HEK293 (cell line): ENCODE data around the gene PTRH1.

Experiments used
- CTCF ChIA-PET: fragments of 350-600 bp; formaldehyde crosslinking; extraction: SDS; loops from one replicate; lab custom pipeline; 2021; ENCODE audit warnings: antibody characterized with exemption; lab: Yijun Ruan, JAX
- POLR2A ChIA-PET: fragments of 300-600 bp; formaldehyde crosslinking; extraction: SDS; loops from one replicate; lab custom pipeline; 2020; ENCODE audit warnings: antibody characterized with exemption, inconsistent platforms; lab: Yijun Ruan, JAX
- H3K27ac ChIP-seq: fragments of 200-500 bp; sonication (Bioruptor generic); 2 replicates; pipeline ENCODE4 v1.5.1; 2014; ENCODE audit warnings: low read depth, low read length, control low read depth, inconsistent platforms; ENCODE audit errors: extremely low read depth
- H3K36me3 ChIP-seq, 2 experiments: fragments of 200-500 bp in 1 of 2; sonication (Bioruptor generic) in 1 of 2; 1 replicate in 1 of 2; 2 replicates in 1 of 2; pipeline ENCODE4 v1.5.1; 2014 to 2017; ENCODE audit warnings: inconsistent platforms in 2 of 2, low read length in 2 of 2; ENCODE audit not compliant: control insufficient read depth in 2 of 2, insufficient read depth in 1 of 2
- H3K4me1 ChIP-seq: fragments of 200-500 bp; sonication (Bioruptor generic); 2 replicates; pipeline ENCODE4 v1.5.1; 2014; ENCODE audit warnings: mild to moderate bottlenecking, low read length, inconsistent platforms; ENCODE audit not compliant: control insufficient read depth, insufficient read depth
- H3K4me3 ChIP-seq: 2 replicates; pipeline ENCODE4 v1.5.1; 2011; ENCODE audit warnings: low read depth, mild to moderate bottlenecking, control low read depth, low read length, moderate library complexity
- H3K9me3 ChIP-seq: fragments of 200-500 bp; sonication (Bioruptor generic); 2 replicates; pipeline ENCODE4 v1.5.1; 2014; ENCODE audit warnings: low read depth, low read length, inconsistent platforms; ENCODE audit not compliant: control insufficient read depth, insufficient read depth
- AEBP2 ChIP-seq: fragments of 450-650 bp; formaldehyde crosslinking; IDR thresholded peaks from 2 replicates; pipeline ENCODE4 v1.5.1; 2016; ENCODE audit warnings: missing biosample characterization, missing genetic modification characterization, borderline replicate concordance
- ATF2 ChIP-seq: fragments of 450-650 bp; formaldehyde crosslinking; IDR thresholded peaks from 2 replicates; pipeline ENCODE4 v1.5.1; 2016; ENCODE audit warnings: missing biosample characterization, missing genetic modification characterization, low read depth
- GLI4 ChIP-seq: fragments of 450-650 bp; formaldehyde crosslinking; IDR thresholded peaks from 2 replicates; pipeline ENCODE4 v1.5.1; 2016; ENCODE audit warnings: missing biosample characterization, missing genetic modification characterization
- KLF16 ChIP-seq: fragments of 450-650 bp; formaldehyde crosslinking; IDR thresholded peaks from 2 replicates; pipeline ENCODE4 v1.5.1; 2017; ENCODE audit warnings: missing biosample characterization, missing genetic modification characterization
- MZF1 ChIP-seq: fragments of 450-650 bp; formaldehyde crosslinking; IDR thresholded peaks from 2 replicates; pipeline ENCODE4 v1.5.1; 2017; ENCODE audit warnings: missing biosample characterization, missing genetic modification characterization, borderline replicate concordance
- OSR2 ChIP-seq: fragments of 450-650 bp; formaldehyde crosslinking; IDR thresholded peaks from 2 replicates; pipeline ENCODE4 v1.5.1; 2016; ENCODE audit warnings: missing biosample characterization, missing genetic modification characterization
- PRDM1 ChIP-seq: fragments of 450-650 bp; formaldehyde crosslinking; IDR thresholded peaks from 2 replicates; pipeline ENCODE4; 2016; ENCODE audit warnings: missing biosample characterization, missing genetic modification characterization
- SALL2 ChIP-seq: fragments of 450-650 bp; formaldehyde crosslinking; IDR thresholded peaks from 2 replicates; pipeline ENCODE4 v1.5.0; 2017; ENCODE audit warnings: missing biosample characterization, mild to moderate bottlenecking, missing genetic modification characterization, borderline replicate concordance
- SP2 ChIP-seq: fragments of 450-650 bp; formaldehyde crosslinking; IDR thresholded peaks from 2 replicates; pipeline ENCODE4 v1.5.1; 2016; ENCODE audit warnings: missing biosample characterization, missing genetic modification characterization
- TSHZ1 ChIP-seq: fragments of 450-650 bp; formaldehyde crosslinking; IDR thresholded peaks from 2 replicates; pipeline ENCODE4 v1.5.1; 2016; ENCODE audit warnings: missing biosample characterization, missing genetic modification characterization, borderline replicate concordance
- ZBTB48 ChIP-seq: fragments of 450-650 bp; formaldehyde crosslinking; IDR thresholded peaks from 2 replicates; pipeline ENCODE4 v1.5.1; 2016; ENCODE audit warnings: missing biosample characterization, missing genetic modification characterization
- ZBTB8A ChIP-seq: fragments of 450-650 bp; formaldehyde crosslinking; IDR thresholded peaks from 2 replicates; pipeline ENCODE4 v1.5.1; 2016; ENCODE audit warnings: missing biosample characterization, missing genetic modification characterization
- ZEB2 ChIP-seq: fragments of 450-650 bp; formaldehyde crosslinking; IDR thresholded peaks from 2 replicates; pipeline ENCODE4 v1.5.1; 2016; ENCODE audit warnings: missing biosample characterization, missing genetic modification characterization
- ZFP37 ChIP-seq: fragments of 450-650 bp; formaldehyde crosslinking; IDR thresholded peaks from 2 replicates; pipeline ENCODE4 v1.5.1; 2016; ENCODE audit warnings: missing biosample characterization, missing genetic modification characterization
- ZNF138 ChIP-seq: fragments of 450-650 bp; formaldehyde crosslinking; IDR thresholded peaks from 2 replicates; pipeline ENCODE4 v1.5.1; 2016; ENCODE audit warnings: missing biosample characterization, missing genetic modification characterization, borderline replicate concordance
- ZNF157 ChIP-seq: fragments of 450-650 bp; formaldehyde crosslinking; IDR thresholded peaks from 2 replicates; pipeline ENCODE4 v1.5.1; 2016; ENCODE audit warnings: missing biosample characterization, missing genetic modification characterization
- ZNF175 ChIP-seq: fragments of 450-650 bp; formaldehyde crosslinking; IDR thresholded peaks from 2 replicates; pipeline ENCODE4 v1.5.1; 2016; ENCODE audit warnings: missing biosample characterization, missing genetic modification characterization
- ZNF223 ChIP-seq: fragments of 450-650 bp; formaldehyde crosslinking; IDR thresholded peaks from 2 replicates; pipeline ENCODE4 v1.5.1; 2016; ENCODE audit warnings: missing biosample characterization, missing genetic modification characterization
- ZNF274 ChIP-seq, 2 experiments: fragments of 200-500 bp in 1 of 2; fragments of 450-650 bp in 1 of 2; sonication (Bioruptor generic) in 1 of 2; formaldehyde crosslinking in 1 of 2; IDR thresholded peaks; 2 replicates each; pipeline versions ENCODE4 v1.5.1 to v1.6.1; 2014 to 2016; ENCODE audit warnings: borderline replicate concordance in 1 of 2, inconsistent platforms in 1 of 2, low read length in 1 of 2, missing biosample characterization in 1 of 2, missing genetic modification characterization in 1 of 2
- ZNF350 ChIP-seq: fragments of 450-650 bp; formaldehyde crosslinking; IDR thresholded peaks from 2 replicates; pipeline ENCODE4 v1.5.0; 2017; ENCODE audit warnings: missing biosample characterization, mild to moderate bottlenecking, missing genetic modification characterization
- ZNF391 ChIP-seq: fragments of 450-650 bp; formaldehyde crosslinking; IDR thresholded peaks from 2 replicates; pipeline ENCODE4 v1.5.1; 2016; ENCODE audit warnings: low read depth, missing biosample characterization, missing genetic modification characterization, borderline replicate concordance
- ZNF404 ChIP-seq: fragments of 450-650 bp; formaldehyde crosslinking; IDR thresholded peaks from 2 replicates; pipeline ENCODE4 v1.5.1; 2017; ENCODE audit warnings: missing biosample characterization, missing genetic modification characterization
- ZNF48 ChIP-seq: fragments of 450-650 bp; formaldehyde crosslinking; IDR thresholded peaks from 2 replicates; pipeline ENCODE4 v1.5.1; 2016; ENCODE audit warnings: missing biosample characterization, missing genetic modification characterization
- ZNF529 ChIP-seq: fragments of 450-650 bp; formaldehyde crosslinking; IDR thresholded peaks from 2 replicates; pipeline ENCODE4 v1.5.1; 2017; ENCODE audit warnings: missing genetic modification characterization, missing biosample characterization; ENCODE audit not compliant: insufficient replicate concordance
- ZNF555 ChIP-seq: fragments of 450-650 bp; formaldehyde crosslinking; conservative IDR thresholded peaks from 2 replicates; pipeline ENCODE4 v1.5.1; 2017; ENCODE audit warnings: missing biosample characterization, mild to moderate bottlenecking, missing genetic modification characterization, inconsistent platforms
- ZNF645 ChIP-seq: fragments of 450-650 bp; formaldehyde crosslinking; IDR thresholded peaks from 2 replicates; pipeline ENCODE4; 2016; ENCODE audit warnings: missing biosample characterization, missing genetic modification characterization
- ZNF660 ChIP-seq: fragments of 450-650 bp; IDR thresholded peaks from 2 replicates; pipeline ENCODE4 v1.5.1; 2018; ENCODE audit warnings: missing biosample characterization, mild to moderate bottlenecking, missing genetic modification characterization
- ZNF76 ChIP-seq: fragments of 450-650 bp; formaldehyde crosslinking; IDR thresholded peaks from 2 replicates; pipeline ENCODE4; 2016; ENCODE audit warnings: low read depth, missing biosample characterization, missing genetic modification characterization, borderline replicate concordance
- ZNF768 ChIP-seq: fragments of 450-650 bp; formaldehyde crosslinking; IDR thresholded peaks from 2 replicates; pipeline ENCODE4 v1.5.1; 2018; ENCODE audit warnings: missing biosample characterization, mild to moderate bottlenecking, missing genetic modification characterization

The PTRH1 gene

GRCh38 chr9:127708952-127709587 is 6.4 kb downstream of the PTRH1 start:
- POLR2A ChIA-PET = no interaction called here
- H3K9me3 ChIP-seq = no peaks in the 10 kb centered on the region
- no peaks in the 10 kb centered on the region for H3K4me1 ChIP-seq
- H3K4me3 ChIP-seq = no peak overlapping the region
- H3K36me3 ChIP-seq = no peaks in the 10 kb centered on the region
- TF ChIP-seq ZNF645 (tag by site-specific recombination) (no peak), ZNF555 (no peak), ZBTB8A (tag by site-specific recombination) (no peak), ZNF350 (tag by site-specific recombination) (no peak), ZNF157 (no peak), ZFP37 (no peak), ZNF76 (tag by site-specific recombination) (no peak), ZEB2 (tag by site-specific recombination) (no peak), ZNF768 (tag by site-specific recombination) (no peak), ZNF48 (no peak), OSR2 (tag by site-specific recombination) (no peak), ZNF404 (tag by site-specific recombination) (no peak), ATF2 (tag by site-specific recombination) (no peak), KLF16 (tag by site-specific recombination) (no peak), PRDM1 (tag by site-specific recombination) (no peak), ZNF660 (tag by site-specific recombination) (no peak), ZNF175 (tag by site-specific recombination) (no peak), ZNF274 (IDR thresholded peaks at IDR 0.05; ENCODE audit: low read length) (no peak), ZNF274 (tag by site-specific recombination; IDR thresholded peaks at IDR 0.05; ENCODE audit: borderline replicate concordance) (no peak)
- TF ChIP-seq, all 188 proteins: peak for 0
- no peak overlapping the region for H3K27ac ChIP-seq
- CTCF ChIA-PET = interaction anchor here (0.7 to 1.2 kb wide), 4 partner anchors 26 to 160 kb away, joined by 3 read pairs; partner anchors contain the start of gene TOR2A

- Histone ChIP-seq H3K9me3 (no peaks in the 10 kb centered on the region), H3K4me3 (no peak overlapping the region), H3K27ac (no peak overlapping the region), H3K4me1 (no peaks in the 10 kb centered on the region), H3K36me3 (no peaks in the 10 kb centered on the region)
- ChIA-PET POLR2A (no interaction called here), CTCF (interaction anchor here (1.2 kb wide), 1 partner anchor 27 kb away, joined by 3 read pairs; the partner anchor contains the start of gene TOR2A)
- TF ChIP-seq ZNF138 = no peak
- TF ChIP-seq AEBP2 = no peak
- no peak for TF ChIP-seq ZNF529 (tag by site-specific recombination)
- TF ChIP-seq ZEB2 (tag by site-specific recombination) = no peak
- TF ChIP-seq TSHZ1 (tag by site-specific recombination) = no peak
- TF ChIP-seq SALL2 = no peak
- TF ChIP-seq GLI4 (tag by site-specific recombination) = no peak
- no peak for TF ChIP-seq ZNF223 (tag by site-specific recombination)
- TF ChIP-seq ZBTB48 (tag by site-specific recombination) = no peak
- no peak for TF ChIP-seq ZBTB8A (tag by site-specific recombination)
- no peak for TF ChIP-seq ZNF768 (tag by site-specific recombination)
- TF ChIP-seq ZNF391 (tag by site-specific recombination) = no peak
- no peak for TF ChIP-seq MZF1 (tag by site-specific recombination)
- no peak for TF ChIP-seq SP2
Measured at GRCh38 chr9:127707766-127708165, 7.7 kb downstream of the PTRH1 start.
